Hepatocyte (in vitro differentiated cells): ENCODE data around the gene ZRSR2.

Experiments used
- EZH2 ChIP-seq: fragments of 200-600 bp; sonication (generic); IDR thresholded peaks from 2 replicates; pipeline ENCODE4 v1.6.1; 2016; ENCODE audit warnings: antibody characterized with exemption, mild to moderate bottlenecking, borderline replicate concordance
- TF ChIP-seq, protein P1 (sequence below): fragments of 200-600 bp; sonication (generic); IDR thresholded peaks from 2 replicates; pipeline ENCODE4 v1.5.1; 2016; ENCODE audit warnings: antibody characterized with exemption, mild to moderate bottlenecking; ENCODE audit not compliant: poor library complexity

DNA sequence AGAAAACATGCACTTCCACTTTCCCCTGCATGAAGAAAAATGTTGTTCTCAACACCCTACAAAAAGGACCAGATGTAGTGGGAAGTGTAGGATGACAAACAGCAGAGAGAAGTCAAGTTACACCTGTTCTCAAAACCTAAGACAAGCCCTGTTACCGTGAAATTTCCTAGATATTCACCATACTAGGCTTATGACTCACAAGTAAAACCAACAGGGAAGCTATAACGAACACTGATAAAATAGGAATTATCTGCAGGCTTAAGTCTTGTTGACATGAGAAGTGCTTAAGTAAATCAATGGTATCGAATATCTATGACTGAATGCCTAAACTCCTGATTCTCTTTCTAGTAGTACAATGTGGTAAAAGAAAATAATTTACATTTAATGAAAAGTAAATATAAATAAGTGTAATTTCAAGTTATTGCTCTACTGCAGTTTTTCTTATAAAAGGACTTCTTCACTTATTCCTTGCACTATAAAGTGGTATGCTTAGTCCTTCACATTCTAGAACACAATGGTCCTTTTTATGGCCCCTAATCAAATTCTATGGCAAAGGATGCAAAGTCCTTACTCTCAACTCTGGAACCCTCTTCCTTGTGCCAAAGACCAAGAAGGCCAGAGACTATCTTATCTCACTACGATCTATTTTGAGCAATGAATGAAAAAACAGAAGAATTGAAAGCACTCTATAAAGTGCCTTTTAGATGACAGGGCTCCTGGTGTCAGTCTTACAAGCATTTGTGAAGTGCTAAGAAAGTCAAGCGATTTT is 44.7 kb downstream of the ZRSR2 start:
- TF ChIP-seq, protein P1, sequence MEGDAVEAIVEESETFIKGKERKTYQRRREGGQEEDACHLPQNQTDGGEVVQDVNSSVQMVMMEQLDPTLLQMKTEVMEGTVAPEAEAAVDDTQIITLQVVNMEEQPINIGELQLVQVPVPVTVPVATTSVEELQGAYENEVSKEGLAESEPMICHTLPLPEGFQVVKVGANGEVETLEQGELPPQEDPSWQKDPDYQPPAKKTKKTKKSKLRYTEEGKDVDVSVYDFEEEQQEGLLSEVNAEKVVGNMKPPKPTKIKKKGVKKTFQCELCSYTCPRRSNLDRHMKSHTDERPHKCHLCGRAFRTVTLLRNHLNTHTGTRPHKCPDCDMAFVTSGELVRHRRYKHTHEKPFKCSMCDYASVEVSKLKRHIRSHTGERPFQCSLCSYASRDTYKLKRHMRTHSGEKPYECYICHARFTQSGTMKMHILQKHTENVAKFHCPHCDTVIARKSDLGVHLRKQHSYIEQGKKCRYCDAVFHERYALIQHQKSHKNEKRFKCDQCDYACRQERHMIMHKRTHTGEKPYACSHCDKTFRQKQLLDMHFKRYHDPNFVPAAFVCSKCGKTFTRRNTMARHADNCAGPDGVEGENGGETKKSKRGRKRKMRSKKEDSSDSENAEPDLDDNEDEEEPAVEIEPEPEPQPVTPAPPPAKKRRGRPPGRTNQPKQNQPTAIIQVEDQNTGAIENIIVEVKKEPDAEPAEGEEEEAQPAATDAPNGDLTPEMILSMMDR: no peak
- no peak for TF ChIP-seq EZH2
